ENCODE measurements around the gene TRIM23. TPM values are rescaled to one million over a fixed set of nuclear protein-coding genes. Genes with fewer than 3 reads are reported as not detected.

The TRIM23 gene
- total RNA-seq, result 11.7 and 13.0 TPM in 2 replicates

DNA sequence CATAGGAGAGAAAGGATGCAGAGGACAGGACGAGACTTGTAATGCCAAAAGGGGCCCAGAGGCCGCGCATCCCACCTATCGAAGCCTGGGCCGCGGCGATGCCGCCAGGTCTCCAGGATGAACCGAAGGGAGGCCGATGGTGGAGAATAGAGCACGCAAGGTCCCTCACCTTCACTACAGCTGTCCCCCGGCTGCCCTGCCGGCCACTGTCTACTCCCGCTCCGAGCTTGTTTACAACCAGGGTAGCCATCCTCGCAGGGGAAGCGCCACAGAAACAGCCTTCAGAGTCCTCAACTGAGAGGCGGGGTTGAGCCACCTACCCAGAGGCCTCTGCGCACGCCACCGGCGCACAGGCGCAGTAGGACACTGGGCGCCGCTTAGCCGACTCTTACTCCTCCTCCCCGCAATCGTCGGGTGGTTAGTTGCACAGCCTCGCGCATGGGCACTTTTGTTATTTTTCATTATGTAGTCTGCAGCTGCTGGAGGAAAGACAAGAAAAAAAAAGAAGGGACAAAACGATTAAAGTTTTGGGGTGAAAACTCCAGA is at the start of gene TRIM23:
Gene TRIM23 (minus strand): TSS at position 309 of the 546 bp plus-strand sequence. CDS start 59 bp downstream, at position 250.
- intact Hi-C loops (cut with micrococcal nuclease), result loop anchor here (1.0 to 10.0 kb wide), 9 partner anchors 61 to 856 kb away; partner anchors contain the start of genes CENPK, CWC27, NLN and PPWD1

DNA sequence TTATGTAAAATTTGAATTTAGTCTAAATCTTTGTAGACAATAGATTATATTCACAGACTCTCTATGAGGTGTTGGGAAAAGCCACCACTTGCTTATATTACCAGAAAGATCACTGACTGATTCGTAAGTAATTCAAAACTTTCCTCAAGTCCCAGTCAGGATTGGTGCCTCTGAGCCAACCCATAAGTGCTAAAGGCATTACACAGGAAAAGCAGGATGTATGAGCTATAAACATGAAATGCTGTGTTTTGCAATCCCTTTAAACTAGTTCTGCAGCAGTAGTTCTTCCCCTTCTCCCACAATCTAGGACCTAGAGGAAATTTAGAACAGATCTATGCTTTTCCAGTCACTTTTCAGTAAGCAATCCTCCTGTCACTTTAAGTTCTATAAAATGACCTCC is 48.7 kb upstream of the TRIM23 start:
- no peak overlapping the region for H3K27ac Mint-ChIP-seq
- peaks cover 68% of the 10 kb centered on the region for H3K36me3 Mint-ChIP-seq (ENCODE audit: low read depth)
- DNase-seq (no peak), ATAC-seq (ENCODE audit: low read depth) (no peak)
- no peak overlapping the region for H3K4me3 Mint-ChIP-seq
- TF ChIP-seq CTCF (IDR thresholded peaks at IDR 0.05), result no peak
- intact Hi-C loops (cut with micrococcal nuclease), result no loop called here
- no peaks in the 10 kb centered on the region for H3K4me1 Mint-ChIP-seq
- POLR2A ChIA-PET, result interaction anchor here (0.5 kb wide), 1 partner anchor 573 kb away, joined by 4 read pairs; no protein-coding TSS in a partner anchor
- CTCF ChIA-PET, result no interaction called here
- H3K27me3 Mint-ChIP-seq, result no peaks in the 10 kb centered on the region
- H3K9me3 Mint-ChIP-seq, result no peaks in the 10 kb centered on the region

More for the DNA sequence above, at the start of gene TRIM23:
- Mint-ChIP-seq H3K27ac (peak within 1 kb of the TSS; percentile 98), H3K36me3 (ENCODE audit: low read depth) (peaks cover 23% of the 10 kb centered on the region), H3K4me1 (peaks cover 45% of the 10 kb centered on the region), H3K9me3 (no peaks in the 10 kb centered on the region), H3K27me3 (no peaks in the 10 kb centered on the region), H3K4me3 (peak within 1 kb of the TSS; percentile 99)
- peak; percentile 85 for DNase-seq
- TF ChIP-seq CTCF (IDR thresholded peaks at IDR 0.05), result no peak
- ChIA-PET POLR2A (interaction anchor here (0.6 to 1.6 kb wide), 6 partner anchors 18 to 520 kb away, joined by 3 to 24 read pairs (median 4); partner anchors contain the start of genes CENPK, ERBIN, NLN and PPWD1), CTCF (no interaction called here)
- ATAC-seq (ENCODE audit: low read depth), result peak; percentile 94

GRCh38 chr5:65668696-65669095 is 44.6 kb upstream of the TRIM23 start:
- no peaks in the 10 kb centered on the region for H3K4me1 Mint-ChIP-seq
- POLR2A ChIA-PET, result no interaction called here
- TF ChIP-seq CTCF (IDR thresholded peaks at IDR 0.05), result no peak
- no peak for DNase-seq
- H3K27ac Mint-ChIP-seq, result no peak overlapping the region
- ATAC-seq (ENCODE audit: low read depth), result no peak
- CTCF ChIA-PET, result no interaction called here
- no peaks in the 10 kb centered on the region for H3K9me3 Mint-ChIP-seq
- H3K36me3 Mint-ChIP-seq (ENCODE audit: low read depth), result peaks cover 53% of the 10 kb centered on the region
- H3K27me3 Mint-ChIP-seq, result no peaks in the 10 kb centered on the region
- intact Hi-C loops (cut with micrococcal nuclease), result no loop called here
- no peak overlapping the region for H3K4me3 Mint-ChIP-seq

DNA sequence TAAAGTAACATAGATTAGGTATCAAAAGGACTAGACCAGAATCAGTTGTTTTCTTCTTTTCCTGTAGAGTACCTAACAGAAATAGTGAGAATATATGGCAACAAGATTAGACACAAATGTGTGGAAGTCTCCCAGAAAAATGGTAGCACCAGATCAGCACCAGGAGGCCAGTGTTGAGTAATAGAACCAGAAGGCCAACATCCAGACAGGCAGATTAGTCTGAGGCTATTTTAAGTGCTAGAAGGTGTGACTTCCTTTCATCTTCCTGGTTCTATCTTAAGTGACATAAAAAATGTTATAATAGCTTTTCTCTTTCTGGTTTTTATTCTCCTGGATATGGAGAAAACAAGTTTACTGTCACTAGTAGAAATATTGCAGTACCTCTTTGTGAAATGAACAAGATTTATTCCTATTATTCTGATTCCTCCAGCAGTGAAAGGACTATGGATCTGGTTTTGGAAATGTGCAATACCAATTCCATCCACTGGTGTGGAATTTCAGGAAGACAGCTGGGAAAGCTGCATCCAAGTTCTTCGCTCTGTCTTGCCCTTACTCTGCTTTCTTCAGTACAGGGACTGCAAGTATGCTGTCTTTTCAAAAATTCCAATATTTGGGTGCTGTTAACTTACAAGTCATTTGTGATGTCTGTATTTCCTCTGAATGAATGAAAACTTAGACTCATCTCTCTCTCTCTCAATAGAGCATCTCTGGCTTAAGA is 39.8 kb upstream of the TRIM23 start:
- CTCF ChIA-PET, result no interaction called here
- Mint-ChIP-seq H3K27me3 (no peaks in the 10 kb centered on the region), H3K36me3 (ENCODE audit: low read depth) (peaks cover 40% of the 10 kb centered on the region), H3K4me1 (no peaks in the 10 kb centered on the region), H3K27ac (no peak overlapping the region), H3K4me3 (no peak overlapping the region), H3K9me3 (no peaks in the 10 kb centered on the region)
- intact Hi-C loops (cut with micrococcal nuclease), result no loop called here
- ATAC-seq (ENCODE audit: low read depth), result no peak
- no peak for DNase-seq
- no peak for TF ChIP-seq CTCF (IDR thresholded peaks at IDR 0.05)
- POLR2A ChIA-PET, result no interaction called here

DNA sequence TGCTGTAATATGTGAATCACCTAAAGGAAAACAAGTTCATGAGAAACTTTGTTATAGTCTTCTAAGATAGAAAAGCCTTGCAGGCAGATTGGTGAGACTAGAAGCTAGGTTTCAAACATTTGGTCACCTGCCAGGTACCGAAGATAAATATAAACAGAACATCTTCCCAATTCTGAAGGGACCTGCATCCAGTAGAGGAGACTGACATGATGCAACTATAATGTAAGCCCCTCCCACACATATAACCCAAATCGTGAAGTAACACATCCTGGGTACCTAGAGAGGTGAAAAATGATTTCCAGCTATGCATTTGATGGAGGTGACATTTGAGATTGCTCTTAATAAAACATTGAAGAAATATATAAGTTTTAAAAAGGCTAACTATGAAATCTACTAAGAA is 30.6 kb upstream of the TRIM23 start:
- intact Hi-C loops (cut with micrococcal nuclease), result no loop called here
- Mint-ChIP-seq H3K4me3 (no peak overlapping the region), H3K27ac (no peak overlapping the region), H3K27me3 (no peaks in the 10 kb centered on the region), H3K4me1 (no peaks in the 10 kb centered on the region), H3K36me3 (ENCODE audit: low read depth) (peaks cover 35% of the 10 kb centered on the region), H3K9me3 (no peaks in the 10 kb centered on the region)
- no peak for TF ChIP-seq CTCF (IDR thresholded peaks at IDR 0.05)
- POLR2A ChIA-PET, result no interaction called here
- CTCF ChIA-PET, result no interaction called here
- ATAC-seq (ENCODE audit: low read depth), result no peak
- DNase-seq, result no peak
